GM21390 (cell line): Measurements from ENCODE around the gene THBS2.
"Not testable (repeated sequence)": the region's sequence is repeated elsewhere in the genome, so short reads cannot be mapped to it uniquely, and the experiment has no call there.

Experiments
- ATAC-seq: cut with Tn5 transposase; IDR thresholded peaks from one replicate; pipeline ENCODE4 v1.9.1; 2021; ENCODE audit not compliant: unreplicated experiment

THBS2 gene

GRCh38 chr6:169253337-169254238, at the start of gene THBS2:
TSS of gene THBS2 (minus strand) at chr6:169253846. CDS start at chr6:169250784, 3,062 bp downstream.
- ATAC-seq: no peak

GRCh38 chr6:169302716-169303115, 49.1 kb upstream of the THBS2 start:
- no peak for ATAC-seq

- no peak for ATAC-seq
Measured at GRCh38 chr6:169302255-169302654, 48.6 kb upstream of the THBS2 start.

- no peak for ATAC-seq
Measured at GRCh38 chr6:169300916-169301315, 47.3 kb upstream of the THBS2 start.

GRCh38 chr6:169298626-169299025, 45.0 kb upstream of the THBS2 start:
- ATAC-seq: not testable (repeated sequence)

GRCh38 chr6:169296622-169297021, 43.0 kb upstream of the THBS2 start:
- no peak for ATAC-seq

- no peak for ATAC-seq
Measured at GRCh38 chr6:169296170-169296569, 42.5 kb upstream of the THBS2 start.

GRCh38 chr6:169293196-169293595, 39.5 kb upstream of the THBS2 start:
- ATAC-seq: no peak

- ATAC-seq: no peak
Measured at GRCh38 chr6:169292338-169293124, 38.9 kb upstream of the THBS2 start.

- no peak for ATAC-seq
Measured at GRCh38 chr6:169291646-169292337, 38.1 kb upstream of the THBS2 start.

GRCh38 chr6:169291148-169291547, 37.5 kb upstream of the THBS2 start:
- no peak for ATAC-seq

GRCh38 chr6:169289619-169290339, 36.1 kb upstream of the THBS2 start:
- ATAC-seq: no peak

GRCh38 chr6:169289257-169289618, 35.6 kb upstream of the THBS2 start:
- no peak for ATAC-seq

- no peak for ATAC-seq
Measured at GRCh38 chr6:169288591-169288990, 34.9 kb upstream of the THBS2 start.

GRCh38 chr6:169287675-169288074, 34.0 kb upstream of the THBS2 start:
- ATAC-seq: no peak

- no peak for ATAC-seq
Measured at GRCh38 chr6:169286961-169287360, 33.3 kb upstream of the THBS2 start.

- no peak for ATAC-seq
Measured at GRCh38 chr6:169285165-169285564, 31.5 kb upstream of the THBS2 start.

- ATAC-seq: no peak
Measured at GRCh38 chr6:169283924-169284323, 30.3 kb upstream of the THBS2 start.

GRCh38 chr6:169282043-169282442, 28.4 kb upstream of the THBS2 start:
- ATAC-seq: no peak

- no peak for ATAC-seq
Measured at GRCh38 chr6:169277619-169278018, 24.0 kb upstream of the THBS2 start.

GRCh38 chr6:169274781-169275180, 21.1 kb upstream of the THBS2 start:
- ATAC-seq: no peak
